H1 (cell line): ENCODE results near the gene WRAP53. TPM values are rescaled to one million over a fixed set of nuclear protein-coding genes. Genes with fewer than 3 reads are reported as not detected.

ENCODE experiments used
- CTCF ChIA-PET: fragments of 300-600 bp; sonication (Branson Sonifier 250); formaldehyde crosslinking; loops from one replicate; lab custom pipeline; 2021; ENCODE audit not compliant: partially characterized antibody; lab: Charles Lee
- POLR2A ChIA-PET: fragments of 300-600 bp; sonication (Branson Sonifier 250); formaldehyde crosslinking; loops from one replicate; lab custom pipeline; 2021; ENCODE audit warnings: inconsistent platforms; ENCODE audit not compliant: partially characterized antibody; lab: Charles Lee
- DNase-seq, 2 experiments: peaks; one replicate each; pipeline versions ENCODE4 v3.0.0 to v3.0.0-alpha.2; 2010 to 2022; ENCODE audit warnings: low spot score in 2 of 2, low read depth in 1 of 2, mixed read lengths in 1 of 2
- FAIRE-seq: peaks from 2 replicates; lab custom pipeline; 2011; peaks lifted over from hg19 to GRCh38; lab: Jason Lieb, UNC
- H2AFZ ChIP-seq: 2 replicates; pipeline ENCODE4 v1.8.1; 2012; ENCODE audit warnings: low read length, inconsistent platforms
- H2AK5ac ChIP-seq: 2 replicates; pipeline ENCODE4 v1.6.1; 2013; ENCODE audit warnings: low read depth, low read length
- H2BK120ac ChIP-seq: replicated peaks from 2 replicates; pipeline ENCODE3; 2013; ENCODE audit warnings: low read depth, low read length, inconsistent platforms
- H2BK12ac ChIP-seq: 2 replicates; pipeline ENCODE4 v1.6.1; 2013; ENCODE audit warnings: low read depth, low read length
- H2BK15ac ChIP-seq: 2 replicates; pipeline ENCODE4 v1.6.1; 2013; ENCODE audit warnings: low read length
- H2BK20ac ChIP-seq: 2 replicates; pipeline ENCODE4 v1.6.1; 2013; ENCODE audit warnings: low read length
- H2BK5ac ChIP-seq: 2 replicates; pipeline ENCODE4 v1.6.1; 2013; ENCODE audit warnings: low read depth, low read length
- H3K14ac ChIP-seq: 2 replicates; pipeline ENCODE4 v1.6.1; 2013; ENCODE audit warnings: inconsistent platforms; ENCODE audit not compliant: insufficient read length
- H3K18ac ChIP-seq: 2 replicates; pipeline ENCODE4 v1.6.1; 2013; ENCODE audit warnings: low read length; ENCODE audit errors: extremely low read depth
- H3K23ac ChIP-seq: 2 replicates; pipeline ENCODE4 v1.6.1; 2013; ENCODE audit warnings: inconsistent platforms; ENCODE audit not compliant: insufficient read length
- H3K23me2 ChIP-seq: 2 replicates; pipeline ENCODE4 v1.6.1; 2013; ENCODE audit warnings: low read depth, low read length
- H3K27ac ChIP-seq: 2 replicates; pipeline ENCODE4 v1.6.1; 2011; ENCODE audit warnings: low read depth, low read length, inconsistent platforms
- H3K27me3 ChIP-seq, 4 experiments: replicated peaks in 1 of 4; 1 replicate in 1 of 4; 2 replicates in 3 of 4; pipeline versions ENCODE4 v1.6.1 to v1.8.1; 2011 to 2013; ENCODE audit warnings: low read length in 3 of 4, mild to moderate bottlenecking in 3 of 4, inconsistent platforms in 2 of 4, mixed read lengths in 2 of 4, moderate library complexity in 1 of 4; ENCODE audit not compliant: control insufficient read depth in 3 of 4, insufficient read depth in 3 of 4; ENCODE audit errors: extremely low read depth in 1 of 4
- H3K36me3 ChIP-seq, 4 experiments: 2 replicates each; pipeline versions ENCODE4 v1.6.1 to v1.8.1; 2011 to 2013; ENCODE audit warnings: mild to moderate bottlenecking in 4 of 4, low read length in 3 of 4, moderate library complexity in 2 of 4, control low read depth in 1 of 4, inconsistent platforms in 1 of 4; ENCODE audit not compliant: insufficient read depth in 4 of 4, control insufficient read depth in 2 of 4
- H3K4ac ChIP-seq: replicated peaks from 2 replicates; pipeline ENCODE3; 2013; ENCODE audit warnings: low read length, low read depth, mixed read lengths, inconsistent platforms; ENCODE audit not compliant: insufficient read length
- H3K4me1 ChIP-seq, 4 experiments: replicated peaks in 1 of 4; 1 replicate in 1 of 4; 2 replicates in 3 of 4; pipeline versions ENCODE4 v1.6.1 to v1.8.1; 2011 to 2013; ENCODE audit warnings: low read length in 3 of 4, inconsistent platforms in 2 of 4, mixed read lengths in 1 of 4; ENCODE audit not compliant: insufficient read depth in 4 of 4, control insufficient read depth in 3 of 4
- H3K4me2 ChIP-seq, 2 experiments: 2 replicates each; pipeline versions ENCODE4 v1.6.1 to v1.8.1; 2011 to 2013; ENCODE audit warnings: low read depth in 2 of 2, low read length in 2 of 2, control low read depth in 1 of 2, inconsistent platforms in 1 of 2, mild to moderate bottlenecking in 1 of 2; ENCODE audit not compliant: insufficient read depth in 1 of 2
- H3K4me3 ChIP-seq, 4 experiments: fragments of 200-600, 300-600 bp in 1 of 4; sonication (generic), shearing (Covaris generic), sonication (Bioruptor Twin) in 1 of 4; 2 replicates each; pipeline versions ENCODE4 v1.5.1 to v1.8.1; 2011 to 2016; ENCODE audit warnings: low read length in 4 of 4, low read depth in 3 of 4, control low read depth in 2 of 4, inconsistent platforms in 2 of 4, mild to moderate bottlenecking in 2 of 4, mixed read lengths in 1 of 4, moderate library complexity in 1 of 4; ENCODE audit not compliant: insufficient read depth in 2 of 4; ENCODE audit errors: extremely low read depth in 1 of 4
- H3K56ac ChIP-seq: replicated peaks from 2 replicates; pipeline ENCODE3; 2013; ENCODE audit warnings: low read depth, mild to moderate bottlenecking, mixed read lengths, low read length, inconsistent platforms; ENCODE audit not compliant: insufficient read length
- H3K79me1 ChIP-seq: 2 replicates; pipeline ENCODE4 v1.6.1; 2013; ENCODE audit warnings: low read depth, low read length, control low read depth
- H3K79me2 ChIP-seq, 2 experiments: 2 replicates each; pipeline versions ENCODE4 v1.6.1 to v1.8.1; 2012 to 2013; ENCODE audit warnings: low read length in 2 of 2, mild to moderate bottlenecking in 2 of 2, inconsistent platforms in 1 of 2; ENCODE audit not compliant: insufficient read depth in 2 of 2, control insufficient read depth in 1 of 2
- H3K9ac ChIP-seq, 4 experiments: replicated peaks in 1 of 4; 1 replicate in 1 of 4; 2 replicates in 3 of 4; pipeline versions ENCODE4 v1.6.1 to v1.8.1; 2011 to 2013; ENCODE audit warnings: low read depth in 3 of 4, low read length in 3 of 4, control low read depth in 2 of 4, mild to moderate bottlenecking in 2 of 4, moderate library complexity in 2 of 4, inconsistent platforms in 1 of 4; ENCODE audit errors: extremely low read depth in 1 of 4
- H3K9me3 ChIP-seq, 2 experiments: 2 replicates each; pipeline versions ENCODE4 v1.6.1 to v1.8.1; 2012 to 2013; ENCODE audit warnings: mild to moderate bottlenecking in 2 of 2, moderate library complexity in 2 of 2, control low read depth in 1 of 2, inconsistent platforms in 1 of 2, low read depth in 1 of 2, low read length in 1 of 2, mixed read lengths in 1 of 2; ENCODE audit not compliant: insufficient read depth in 2 of 2
- H4K20me1 ChIP-seq, 2 experiments: replicated peaks in 1 of 2; 2 replicates each; pipeline versions ENCODE3 to v1.8.1; 2011 to 2013; ENCODE audit warnings: inconsistent platforms in 2 of 2, low read length in 2 of 2, mild to moderate bottlenecking in 1 of 2; ENCODE audit not compliant: insufficient read depth in 2 of 2, control insufficient read depth in 1 of 2
- H4K5ac ChIP-seq: 2 replicates; pipeline ENCODE4 v1.6.1; 2013; ENCODE audit warnings: low read length, low read depth, mixed read lengths, inconsistent platforms; ENCODE audit not compliant: insufficient read length
- H4K8ac ChIP-seq: 2 replicates; pipeline ENCODE4 v1.8.0; 2013; ENCODE audit warnings: mild to moderate bottlenecking, moderate library complexity, low read length, inconsistent platforms; ENCODE audit not compliant: insufficient read depth; ENCODE audit errors: extremely low read depth
- H4K91ac ChIP-seq: replicated peaks from 2 replicates; pipeline ENCODE3; 2013; ENCODE audit warnings: low read length, mixed read lengths, inconsistent platforms; ENCODE audit not compliant: insufficient read length
- CBX8 ChIP-seq: fragments of 300-800, 300-1000 bp; sonication (generic); IDR thresholded peaks from 2 replicates; pipeline ENCODE4 v1.7.1; 2016; ENCODE audit warnings: low read depth, low read length, borderline replicate concordance
- CREB1 ChIP-seq: IDR thresholded peaks from 2 replicates; pipeline ENCODE4 v1.6.1; 2012; ENCODE audit warnings: inconsistent platforms
- CTCF ChIP-seq, 3 experiments: IDR thresholded peaks; 1 replicate in 2 of 3; 2 replicates in 1 of 3; pipeline versions ENCODE4 v1.5.1 to v1.6.1; 2011; ENCODE audit warnings: low read length in 3 of 3, mild to moderate bottlenecking in 3 of 3, inconsistent platforms in 2 of 3, low read depth in 1 of 3, moderate library complexity in 1 of 3; ENCODE audit not compliant: insufficient read depth in 1 of 3; ENCODE audit errors: control extremely low read depth in 1 of 3
- EP300 ChIP-seq, 2 experiments: IDR thresholded peaks; 1 replicate in 1 of 2; 2 replicates in 1 of 2; pipeline ENCODE4 v1.6.1; 2011 to 2012; ENCODE audit warnings: low read depth in 2 of 2, low read length in 2 of 2, mild to moderate bottlenecking in 2 of 2, borderline replicate concordance in 1 of 2, inconsistent platforms in 1 of 2, moderate library complexity in 1 of 2
- SAP30 ChIP-seq: fragments of 300-600 bp; sonication (generic); IDR thresholded peaks from 2 replicates; pipeline ENCODE4 v1.7.1; 2012; ENCODE audit warnings: low read length, moderate library complexity, mild to moderate bottlenecking, inconsistent platforms; ENCODE audit not compliant: insufficient read depth, insufficient replicate concordance
- SIN3A ChIP-seq, 2 experiments: IDR thresholded peaks in 1 of 2; conservative IDR thresholded peaks in 1 of 2; 2 replicates each; pipeline ENCODE4 v1.6.1; 2011 to 2012; ENCODE audit warnings: low read length in 2 of 2, improper control_type of control experiment in 1 of 2, low read depth in 1 of 2, mild to moderate bottlenecking in 1 of 2
- SP1 ChIP-seq: IDR thresholded peaks from 2 replicates; pipeline ENCODE4 v1.6.1; 2011; ENCODE audit warnings: low read depth, low read length
- SRF ChIP-seq: IDR thresholded peaks from 2 replicates; pipeline ENCODE4 v1.6.1; 2011; ENCODE audit warnings: mild to moderate bottlenecking, low read depth, low read length, moderate library complexity
- TCF12 ChIP-seq: IDR thresholded peaks from 2 replicates; pipeline ENCODE4 v1.6.1; 2011; ENCODE audit warnings: low read depth, mild to moderate bottlenecking, low read length
- WGBS, 2 experiments: shearing (Covaris generic) in 1 of 2; methylation state at CpG; one replicate each; pipeline versions ENCODE4 v1.1.6 to v1.1.7; 2013 to 2015; ENCODE audit warnings: low lambda C conversion rate in 2 of 2, mixed read lengths in 2 of 2, inconsistent platforms in 1 of 2, low coverage in 1 of 2, missing lambda C conversion rate in 1 of 2; ENCODE audit not compliant: insufficient replicate concordance in 2 of 2, insufficient coverage in 1 of 2, insufficient read length in 1 of 2; ENCODE audit errors: extremely low coverage in 1 of 2, missing lambda C conversion rate in 1 of 2; 5-methylcytosine and 5-hydroxymethylcytosine counted together
- polyA plus RNA-seq, 7 experiments: library from polyadenylated mRNA; depleted of rRNA in 3 of 7; stranded (reverse) in 5 of 7; unstranded in 2 of 7; fragments of >200 nt in 5 of 7; fragments of 200-250 nt in 2 of 7; gene quantifications; 1 replicate in 5 of 7; 2 replicates in 1 of 7; 4 replicates in 1 of 7; pipeline versions ENCODE4 v1.2.1 to v1.2.3, GENCODE V29; 2011 to 2013; ENCODE audit warnings: missing spikeins in 2 of 7, mixed read lengths in 2 of 7
- total RNA-seq: library from RNA; stranded (reverse); fragmentation: NEBNext Ultra II Directional; extraction: Animal tissue kit (Norgen Biotek cat#: 25700); gene quantifications from 2 replicates; pipeline ENCODE4 v1.2.1, GENCODE V29; 2021

WRAP53 gene
- total and polyA plus RNA-seq, 2 of the 8 experiments (the other 6 are each of a cell fraction or from before 2014, with no cell fraction given), result 29.2 to 30.1 TPM

GRCh38 chr17:7676533-7676932, 11.7 kb upstream of the WRAP53 start:
- no peak overlapping the region for H4K91ac ChIP-seq
- H2AFZ ChIP-seq, result no peak overlapping the region
- no peak overlapping the region for H4K5ac ChIP-seq
- CTCF ChIA-PET, result interaction anchor here (0.6 to 15.7 kb wide), 6 partner anchors 9 to 87 kb away, joined by 4 to 332 read pairs (median 68); partner anchors contain the start of genes SHBG, SOX15, TP53 and WRAP53
- H3K56ac ChIP-seq, result no peak overlapping the region
- peaks cover 3% of the 10 kb centered on the region; the same call in 1 of the 2 replicates for H3K79me1 ChIP-seq
- H3K79me2 ChIP-seq, result peaks cover 0 to 25% of the 10 kb centered on the region in 2 experiments; a peak in 2 of 4 replicates
- H3K23me2 ChIP-seq, result no peaks in the 10 kb centered on the region
- FAIRE-seq, result peak; percentile 32
- no peak overlapping the region for H4K8ac ChIP-seq
- no peak overlapping the region for H2BK120ac ChIP-seq
- peaks cover 4 to 5% of the 10 kb centered on the region in 2 experiments for H4K20me1 ChIP-seq
- 0 out of 2 replicates have a peak overlapping the region, but pooled peaks have one; percentile 1 for H2BK20ac ChIP-seq
- no peak overlapping the region for H3K4ac ChIP-seq
- H2BK5ac ChIP-seq, result peak overlapping the region; percentile 40; the same call in 1 of the 2 replicates
- no peak overlapping the region for H2BK15ac ChIP-seq
- H3K27me3 ChIP-seq, result no peaks in the 10 kb centered on the region
- no peak overlapping the region for H3K9ac ChIP-seq
- 81% methylated on average over 5 of the region's 5 CpGs; no CpG with 5 or more reads in 1 of the 2 experiments for WGBS, 2 experiments
- H3K4me2 ChIP-seq, result peak overlapping the region; percentile 47 to 57
- no peak overlapping the region for H2AK5ac ChIP-seq
- H3K9me3 ChIP-seq, result peaks cover 5 to 13% of the 10 kb centered on the region in 2 experiments; a peak in 2 of 4 replicates
- peak overlapping the region in 2 of 4 experiments; percentile 15 to 16; a peak in 2 of 8 replicates for H3K4me3 ChIP-seq
- H3K14ac ChIP-seq, result no peak overlapping the region
- no peak overlapping the region; the same call in 1 of the 2 replicates for H2BK12ac ChIP-seq
- no peak overlapping the region for H3K18ac ChIP-seq
- no peak for DNase-seq
- POLR2A ChIA-PET, result interaction anchor here (0.6 to 79.4 kb wide), 8 partner anchors 10 to 165 kb away, joined by 3 to 2272 read pairs (median 8); partner anchors contain the start of genes ATP1B2, CD68, FXR2 and MPDU1
- no peak overlapping the region for H3K23ac ChIP-seq
- H3K4me1 ChIP-seq, result peaks cover 5 to 18% (median 12%) of the 10 kb centered on the region in 4 experiments
- H3K36me3 ChIP-seq, result peaks cover 24 to 44% (median 37%) of the 10 kb centered on the region in 4 experiments
- no peak overlapping the region; the same call in 1 of the 2 replicates for H3K27ac ChIP-seq
- 0 out of 2 replicates have a peak, but pooled peaks have one; percentile 24 for TF ChIP-seq TCF12
- no peak for TF ChIP-seq SAP30
- no peak for TF ChIP-seq CREB1
- no peak for TF ChIP-seq EP300 (IDR thresholded peaks at IDR 0.05; ENCODE audit: borderline replicate concordance in 1 of 2, low read depth in 2 of 2, low read length in 2 of 2)
- no peak for TF ChIP-seq SRF
- TF ChIP-seq SIN3A (conservative IDR thresholded peaks at IDR 0.05 in 1 of 2, IDR thresholded peaks at IDR 0.05 in 1 of 2; ENCODE audit: low read depth in 1 of 2, low read length in 2 of 2), result 0 out of 4 replicates have a peak, but pooled peaks of 1 of the 2 experiments have one; percentile 50
- peak; percentile 64 for TF ChIP-seq SP1
- no peak for TF ChIP-seq CTCF (IDR thresholded peaks at IDR 0.05; ENCODE audit: control extremely low read depth in 1 of 3, insufficient read depth in 1 of 3, low read depth in 1 of 3, low read length in 3 of 3)
- no peak for TF ChIP-seq CBX8
